Forelimb muscle (tissue), 1 donor: ENCODE measurements around the gene IPCEF1. TPM values are rescaled to one million over a fixed set of nuclear protein-coding genes. Genes with fewer than 3 reads are reported as not detected.

Source experiments
- DNase-seq: peaks from one replicate; pipeline ENCODE4 v3.0.0-alpha.2; 2013; ENCODE audit warnings: low read depth
- polyA plus RNA-seq: library from polyadenylated mRNA; unstranded; fragments of 120-200 nt; gene quantifications from one replicate; pipeline ENCODE4 v1.2.1, GENCODE V29; 2013; ENCODE audit not compliant: insufficient read length

The IPCEF1 gene, protein sequence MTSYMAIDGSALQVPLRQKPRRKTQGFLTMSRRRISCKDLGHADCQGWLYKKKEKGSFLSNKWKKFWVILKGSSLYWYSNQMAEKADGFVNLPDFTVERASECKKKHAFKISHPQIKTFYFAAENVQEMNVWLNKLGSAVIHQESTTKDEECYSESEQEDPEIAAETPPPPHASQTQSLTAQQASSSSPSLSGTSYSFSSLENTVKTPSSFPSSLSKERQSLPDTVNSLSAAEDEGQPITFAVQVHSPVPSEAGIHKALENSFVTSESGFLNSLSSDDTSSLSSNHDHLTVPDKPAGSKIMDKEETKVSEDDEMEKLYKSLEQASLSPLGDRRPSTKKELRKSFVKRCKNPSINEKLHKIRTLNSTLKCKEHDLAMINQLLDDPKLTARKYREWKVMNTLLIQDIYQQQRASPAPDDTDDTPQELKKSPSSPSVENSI
- polyA plus RNA-seq: 1.2 TPM

DNA sequence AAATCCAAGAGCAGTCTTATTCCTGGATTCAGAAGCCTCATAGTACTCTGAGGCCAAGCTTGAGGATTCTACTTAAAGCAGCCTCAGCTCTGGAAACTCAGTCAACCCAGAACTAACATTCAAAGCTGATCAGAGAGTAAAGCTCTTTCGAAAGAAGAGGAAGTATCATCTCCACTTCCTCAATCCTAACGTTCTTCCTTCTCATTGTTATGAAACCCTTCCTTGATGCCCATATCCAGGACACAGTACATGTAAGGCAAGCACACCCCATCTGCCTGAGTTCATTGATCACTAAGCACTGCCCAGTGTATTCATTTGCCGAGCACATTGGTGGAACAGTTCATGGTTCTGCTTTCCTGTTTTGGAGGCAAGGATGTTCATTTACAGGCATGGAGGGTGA lies at the start of gene IPCEF1:
Gene IPCEF1, minus strand, starts transcription at position 114 of the 400 bp plus-strand sequence. CDS start 90,856 bp downstream, outside the sequence.
- no peak for DNase-seq

DNA sequence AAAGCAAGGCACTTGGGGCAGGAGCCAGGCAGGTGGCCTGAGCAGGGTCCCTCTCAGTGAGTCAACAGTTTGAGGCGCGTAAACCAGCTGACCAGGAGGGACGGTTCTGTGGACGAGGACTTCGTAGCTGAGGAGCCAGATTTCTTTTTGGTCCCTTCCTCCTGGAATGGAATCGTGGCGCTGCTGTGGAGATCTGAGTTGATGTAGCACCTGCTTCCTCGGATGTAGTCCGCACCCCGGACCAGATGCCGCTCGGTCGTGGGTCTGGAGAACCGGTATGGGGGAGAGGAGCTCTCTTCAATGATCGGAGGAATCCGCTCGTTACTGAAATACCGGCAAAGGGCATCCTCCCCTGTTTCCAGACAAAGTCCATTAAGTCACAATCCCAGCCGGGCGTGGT lies 49.7 kb upstream of the IPCEF1 start:
- no peak for DNase-seq

DNA sequence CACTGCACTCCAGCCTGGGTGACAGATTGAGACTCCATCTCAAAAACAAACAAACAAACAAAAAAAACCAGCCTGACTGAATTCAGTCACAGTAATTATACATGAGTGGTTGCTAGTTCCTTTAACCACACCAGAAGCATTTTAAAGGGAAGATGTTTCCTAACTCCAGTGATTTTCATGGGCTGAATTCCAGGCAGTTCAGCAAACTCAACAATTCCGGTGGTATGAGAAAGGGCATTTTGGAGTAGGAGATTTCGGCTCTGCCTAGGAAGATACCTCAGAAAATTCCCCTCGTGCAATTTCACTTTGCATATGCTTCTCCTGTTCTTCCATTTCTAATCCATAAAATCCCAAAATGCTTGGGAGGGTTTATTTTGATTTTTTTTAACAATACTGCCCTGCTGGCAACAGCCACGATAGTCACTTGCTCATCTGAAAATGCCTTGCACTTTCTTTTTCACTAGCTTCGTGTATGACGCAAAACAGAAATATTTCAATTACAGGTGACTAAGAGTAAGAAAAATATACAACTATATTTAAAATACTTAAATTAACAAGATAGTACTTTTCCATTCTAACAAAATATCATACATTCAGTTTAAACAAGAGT lies 48.3 kb upstream of the IPCEF1 start:
- no peak for DNase-seq

DNA sequence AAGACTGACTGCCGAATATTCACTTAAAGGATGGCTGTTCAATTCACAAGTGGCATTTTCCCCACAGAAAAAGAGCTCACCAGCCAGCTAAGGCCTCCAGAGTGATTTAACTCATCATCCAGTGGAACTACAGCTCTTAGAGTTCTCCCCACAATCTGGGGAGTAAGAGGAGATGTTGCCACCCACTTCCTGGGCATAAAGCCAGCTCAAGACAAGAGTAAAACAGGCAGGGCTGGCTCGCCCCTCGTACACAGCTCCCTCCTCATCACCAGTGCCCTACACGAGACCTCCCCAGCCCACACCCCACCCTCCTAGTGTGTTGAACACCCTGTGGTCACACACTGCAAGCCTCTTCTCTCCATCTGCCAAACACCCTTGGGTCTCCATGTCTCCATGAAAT lies 47.2 kb upstream of the IPCEF1 start:
- no peak for DNase-seq

DNA sequence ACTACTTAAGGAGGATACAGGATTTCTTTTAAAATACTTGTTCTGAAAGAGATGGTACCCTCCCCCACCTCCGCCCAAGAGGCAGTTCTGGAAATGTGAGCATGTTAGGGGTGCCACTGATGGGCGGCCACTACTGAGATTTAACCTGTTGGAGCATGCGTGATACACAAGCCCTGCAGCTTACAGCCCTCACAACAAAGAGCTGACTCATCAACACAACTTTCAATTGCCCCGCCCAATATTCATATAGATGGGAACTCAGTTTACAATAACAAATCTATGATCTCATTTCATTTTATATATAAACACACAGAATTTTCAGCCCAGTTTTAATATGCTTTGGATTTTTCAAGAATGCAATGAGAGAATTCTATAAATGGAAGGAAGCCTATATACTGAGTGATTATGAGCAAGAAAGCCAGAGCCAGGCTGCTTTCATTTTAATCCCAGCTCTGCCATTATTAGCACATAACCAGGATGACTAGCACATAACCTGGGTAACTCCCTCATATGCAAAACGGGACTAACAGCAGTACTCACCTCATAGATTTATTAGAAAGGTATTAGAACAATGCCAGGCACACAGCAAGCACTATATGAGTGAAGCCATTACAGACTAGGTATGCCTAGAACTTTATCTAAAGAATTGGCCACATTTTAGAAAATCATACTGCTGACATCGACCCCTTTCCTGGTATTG lies 45.6 kb upstream of the IPCEF1 start:
- DNase-seq: no peak

DNA sequence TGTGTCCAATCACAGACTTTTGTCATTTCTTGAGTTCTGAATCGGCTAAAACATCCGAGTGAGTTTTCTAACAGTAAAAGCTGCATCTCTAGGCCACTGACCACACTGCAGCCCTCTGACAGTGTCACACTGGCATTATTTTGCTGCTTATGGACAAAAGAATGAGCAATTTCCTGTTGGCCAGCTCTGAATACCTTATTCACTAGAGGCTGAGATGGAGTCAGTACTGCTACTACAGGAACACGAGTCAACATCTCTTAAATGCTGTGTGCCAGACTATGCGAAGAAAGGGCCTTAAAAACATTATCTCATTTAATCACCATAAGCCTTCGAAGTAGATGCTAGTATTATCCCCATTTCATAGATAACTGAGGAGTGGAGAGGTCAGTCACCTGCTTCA lies 42.5 kb upstream of the IPCEF1 start:
- DNase-seq: no peak

DNA sequence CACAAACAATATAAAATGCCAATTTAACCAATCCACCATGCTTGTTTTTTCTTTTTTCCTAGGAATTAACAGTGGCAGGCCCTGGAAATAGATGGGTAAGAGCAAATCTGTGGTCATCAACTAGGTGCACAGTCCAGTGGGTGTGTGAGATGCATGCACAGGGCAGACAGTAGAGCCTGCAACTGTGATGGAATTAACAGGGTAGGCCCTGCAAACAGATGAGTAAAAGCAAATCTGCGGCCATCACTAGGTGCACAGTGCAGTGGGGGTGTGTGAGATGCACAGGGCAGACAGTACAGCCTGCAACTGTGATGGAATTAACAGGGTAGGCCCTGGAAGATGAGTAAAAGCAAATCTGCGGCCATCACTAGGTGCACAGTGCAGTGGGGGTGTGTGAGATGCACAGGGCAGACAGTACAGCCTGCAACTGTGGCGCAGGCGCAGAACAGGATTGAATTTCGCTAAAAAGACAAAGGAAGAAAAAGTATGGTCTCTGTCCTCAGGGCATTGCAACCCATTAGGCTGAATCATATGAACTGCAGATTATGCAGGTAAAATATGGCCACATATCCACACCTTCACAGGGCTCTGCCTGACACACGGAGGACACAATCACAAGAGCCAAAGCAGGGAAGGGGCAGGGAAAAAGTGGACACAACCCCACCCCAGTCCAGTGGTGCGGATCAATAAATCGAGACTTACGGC lies 41.0 kb upstream of the IPCEF1 start:
- DNase-seq: no peak

DNA sequence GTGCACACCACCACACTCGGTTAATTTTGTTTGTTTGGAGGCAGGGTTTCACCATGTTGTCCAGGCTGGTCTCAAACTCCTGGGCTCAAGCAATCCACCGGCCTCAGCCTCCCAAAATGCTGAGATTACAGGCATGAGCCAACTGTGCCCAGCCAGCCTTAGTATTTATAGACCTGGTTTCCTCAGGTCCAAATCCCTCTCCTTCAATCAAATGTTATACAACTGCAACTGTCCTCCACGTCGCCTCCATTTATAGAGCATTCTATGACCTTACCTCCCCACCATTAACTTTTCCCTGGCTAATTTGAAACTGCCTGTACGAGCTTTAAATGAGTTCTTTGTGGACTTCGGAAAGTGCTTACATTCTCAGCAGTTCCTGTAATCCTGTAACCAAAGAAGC lies 39.3 kb upstream of the IPCEF1 start:
- DNase-seq: no peak

DNA sequence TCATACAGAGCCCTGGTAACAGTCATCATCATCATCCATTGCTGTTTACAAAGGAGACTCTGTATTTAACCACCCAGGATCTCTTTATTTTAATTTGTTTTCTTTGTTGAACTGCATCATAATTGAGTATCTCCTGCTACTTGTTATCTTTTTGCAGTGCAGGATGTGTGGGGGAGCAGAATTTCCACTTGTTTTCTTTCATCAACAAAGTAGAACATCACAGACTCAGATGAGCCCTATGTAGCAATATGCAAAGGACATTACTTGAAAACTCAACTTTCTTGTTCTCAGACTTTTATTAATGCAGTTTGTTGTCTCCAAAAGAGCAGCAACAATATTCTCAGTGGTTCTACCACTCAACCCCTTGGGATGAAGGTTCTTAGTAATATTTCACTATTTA lies 38.7 kb upstream of the IPCEF1 start:
- no peak for DNase-seq

DNA sequence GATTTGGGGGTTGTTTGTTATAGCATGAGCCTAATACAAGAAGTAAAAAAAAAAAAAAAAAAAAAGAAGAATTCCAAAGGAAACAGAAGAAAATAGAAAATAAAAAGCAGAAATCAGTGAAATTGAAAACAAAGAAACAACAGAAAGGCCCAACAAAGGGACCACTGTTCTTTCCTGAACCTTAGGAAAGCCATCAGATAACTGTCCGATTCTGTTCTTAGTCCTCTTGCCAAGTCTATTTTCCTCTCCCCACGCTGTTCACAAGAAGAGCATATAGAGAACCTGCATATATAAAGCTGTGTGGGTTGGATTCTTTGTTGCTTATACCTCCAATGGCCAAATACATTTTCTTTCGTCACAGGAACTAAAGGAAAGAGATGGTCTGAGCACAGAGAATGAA lies 38.0 kb upstream of the IPCEF1 start:
- no peak for DNase-seq

DNA sequence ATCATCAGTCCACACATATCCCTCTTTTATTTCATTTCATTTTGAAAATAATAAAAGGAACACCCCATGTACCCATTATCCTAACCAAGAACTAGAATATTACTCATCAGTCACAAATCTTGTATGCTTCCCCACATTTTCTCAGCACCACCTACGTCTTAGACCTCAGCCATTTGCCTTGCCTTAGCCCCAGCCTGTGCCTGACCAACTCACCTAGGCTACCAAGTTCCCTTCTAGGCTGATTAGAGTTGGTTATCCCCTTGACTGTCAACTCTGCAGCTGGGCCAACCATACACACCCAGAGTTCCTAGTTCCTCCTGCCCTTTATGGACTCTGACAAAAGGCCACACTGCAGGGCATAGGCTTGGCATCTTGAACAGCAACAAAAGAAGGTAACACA lies 33.4 kb upstream of the IPCEF1 start:
- no peak for DNase-seq

DNA sequence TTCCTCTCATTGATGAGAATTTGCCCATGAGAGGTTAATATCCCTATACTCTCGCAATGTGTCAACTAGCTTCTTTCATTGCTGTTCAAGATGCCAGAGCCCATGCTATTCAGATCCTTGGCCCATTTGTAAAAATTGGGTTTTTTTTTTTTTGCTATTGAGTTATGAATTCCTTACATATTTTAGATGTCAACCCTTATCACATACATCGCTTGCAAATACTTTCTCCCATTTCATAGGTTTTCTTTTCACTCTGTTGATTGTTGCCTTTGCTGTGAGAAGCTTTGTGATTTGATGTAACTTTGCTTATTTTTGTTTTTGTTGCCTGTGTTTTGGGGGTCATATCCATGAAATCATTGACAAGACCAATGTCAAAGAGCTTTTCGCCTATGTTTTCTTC lies 32.2 kb upstream of the IPCEF1 start:
- DNase-seq: no peak

DNA sequence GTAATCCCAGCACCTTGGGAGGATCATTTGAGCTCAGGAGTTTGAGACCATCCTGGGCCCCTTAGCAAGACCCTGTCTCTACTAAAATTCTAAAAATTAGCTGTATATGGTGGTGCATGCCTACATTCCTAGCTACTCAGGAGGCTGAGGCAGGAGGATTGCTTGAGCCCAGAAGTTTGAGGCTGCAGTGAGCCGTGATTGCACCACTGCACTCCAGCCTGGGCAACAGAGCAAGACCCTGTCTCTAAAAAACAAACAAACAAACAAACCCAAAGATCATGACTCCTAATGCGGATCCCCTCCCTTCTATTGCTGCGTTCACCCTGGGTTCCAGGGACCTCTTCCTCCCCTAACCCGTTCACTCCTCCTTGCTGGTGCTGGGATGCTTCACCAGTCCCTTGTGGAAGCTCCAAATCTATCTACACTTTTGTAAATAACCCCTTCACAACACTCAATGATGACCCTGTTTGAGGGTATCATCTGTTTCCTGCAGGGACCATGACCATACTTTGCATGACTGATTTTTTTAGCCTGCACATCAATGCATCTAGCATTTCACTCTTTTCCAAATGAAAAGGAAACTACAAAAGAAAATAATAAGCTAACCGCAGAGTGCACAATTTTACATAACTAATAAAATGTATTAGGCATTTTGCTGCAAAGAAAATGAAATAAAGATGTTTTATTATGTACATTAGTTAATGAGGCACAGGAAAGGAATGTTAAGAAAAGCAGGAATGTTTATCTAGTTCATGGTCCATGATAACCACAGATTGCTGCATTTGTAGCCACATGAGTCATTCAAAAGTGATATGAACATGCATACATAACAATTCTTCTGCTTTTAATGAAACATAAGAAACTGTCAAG lies 30.5 kb upstream of the IPCEF1 start:
- no peak for DNase-seq

DNA sequence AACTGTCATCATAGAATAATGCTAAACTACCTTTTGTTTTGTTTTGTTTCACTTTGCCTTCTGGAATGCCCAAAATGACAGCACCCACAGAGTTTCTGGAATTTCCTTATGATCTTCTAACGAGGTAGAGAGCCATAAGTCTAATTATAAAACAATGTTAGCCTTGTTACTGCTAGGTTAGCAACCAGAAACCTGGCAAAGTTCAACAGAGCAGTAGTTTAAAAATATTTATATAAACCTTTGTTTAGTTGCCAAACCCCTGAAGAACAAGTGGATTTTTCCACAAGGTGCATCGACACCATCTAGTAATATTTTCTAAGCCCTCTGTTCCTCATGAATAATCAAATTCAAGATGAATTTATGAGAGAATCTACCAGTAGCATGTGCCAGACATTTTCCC lies 27.6 kb upstream of the IPCEF1 start:
- no peak for DNase-seq

DNA sequence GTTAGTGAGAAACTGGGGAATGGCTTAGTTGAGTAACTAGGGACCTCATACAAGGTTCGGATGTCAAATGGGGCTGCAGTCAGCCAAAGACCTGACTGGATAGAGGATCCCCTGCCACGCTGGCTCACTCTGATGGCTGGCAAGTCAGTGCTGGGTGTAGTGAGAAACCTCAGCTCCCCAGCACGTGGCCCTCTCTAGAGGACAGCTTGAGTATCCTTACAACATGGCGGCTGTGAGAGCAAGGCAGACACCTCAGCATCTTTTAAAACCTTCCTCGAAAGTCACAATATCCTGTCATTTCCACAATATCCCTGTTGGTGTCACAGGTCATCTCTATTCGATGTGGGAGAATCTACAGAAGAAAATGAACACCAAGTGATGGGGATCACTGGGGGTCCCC lies 26.7 kb upstream of the IPCEF1 start:
- DNase-seq: no peak

DNA sequence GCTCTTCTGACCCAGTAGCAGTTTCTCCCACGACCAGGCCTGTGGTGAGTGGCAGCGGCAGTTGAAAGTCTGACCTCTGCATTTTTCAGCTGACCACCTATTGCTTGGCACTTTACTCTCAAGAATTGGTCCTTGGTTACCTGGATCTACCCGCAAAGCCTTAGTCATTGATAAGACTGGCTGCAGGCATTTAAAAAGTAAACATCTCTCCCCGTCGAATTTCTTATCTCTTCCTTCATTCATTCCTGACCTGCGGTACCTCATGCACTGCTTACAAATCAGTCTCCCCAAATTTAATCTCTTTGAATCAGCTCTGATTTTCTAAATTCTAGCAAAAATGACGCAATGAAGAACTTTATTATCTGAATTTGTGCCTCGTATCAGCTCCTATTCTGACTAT lies 26.1 kb upstream of the IPCEF1 start:
- DNase-seq: no peak

DNA sequence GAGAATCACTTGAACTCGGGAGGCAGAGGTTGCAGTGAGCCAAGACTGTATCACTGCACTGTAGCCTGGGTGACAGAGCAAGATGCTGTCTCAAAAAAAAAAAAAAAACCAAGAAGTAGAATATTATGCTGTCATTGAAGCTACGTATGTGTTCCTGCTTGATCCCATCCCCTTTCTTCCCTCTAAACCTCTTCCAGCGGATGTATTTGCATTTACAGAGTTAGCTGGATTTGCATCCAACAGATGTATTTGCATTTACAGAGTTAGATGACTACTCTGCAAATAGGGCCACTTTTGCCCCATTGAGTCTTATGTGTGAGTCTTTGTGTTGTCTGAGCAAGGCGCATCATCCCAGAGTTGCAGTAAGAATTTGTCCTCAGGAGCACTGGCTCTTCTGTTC lies 24.9 kb upstream of the IPCEF1 start:
- DNase-seq: no peak

DNA sequence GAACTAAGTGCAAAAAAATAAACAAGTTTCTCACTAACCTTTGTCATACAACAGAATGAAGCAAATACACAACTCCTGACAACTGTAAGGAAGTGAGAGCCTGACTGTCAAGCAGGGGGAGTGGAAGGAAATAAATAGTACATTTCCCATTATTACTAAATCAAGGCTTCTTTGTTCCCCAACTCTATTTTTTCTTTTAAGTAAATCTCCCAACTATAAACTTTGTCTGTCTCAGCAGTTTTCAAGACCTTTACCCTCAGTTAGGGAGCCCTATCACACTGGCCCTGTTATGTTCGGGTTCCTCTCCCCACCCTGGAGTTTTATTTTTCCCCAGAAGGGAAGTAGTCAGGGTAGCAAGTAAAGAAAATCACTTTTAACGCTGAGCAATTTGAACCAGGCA lies 24.1 kb upstream of the IPCEF1 start:
- DNase-seq: no peak

DNA sequence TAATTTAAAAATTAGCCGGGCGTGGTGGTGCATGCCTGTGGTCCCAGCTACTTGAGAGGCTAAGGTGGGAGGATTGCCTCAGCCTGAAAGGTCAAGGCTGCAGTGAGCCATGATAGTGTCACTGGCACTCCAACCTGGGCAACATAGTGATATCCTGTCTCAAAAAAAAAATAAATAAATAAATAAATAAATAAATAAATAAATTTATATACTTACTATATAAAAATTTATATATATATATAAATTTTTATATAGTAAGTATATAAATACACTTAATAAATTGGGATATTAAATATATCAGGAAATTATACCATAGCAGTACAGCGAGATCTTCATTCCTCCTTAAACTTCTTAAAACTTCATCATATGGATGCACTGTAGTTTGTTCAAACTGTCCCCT lies 23.0 kb upstream of the IPCEF1 start:
- no peak for DNase-seq

DNA sequence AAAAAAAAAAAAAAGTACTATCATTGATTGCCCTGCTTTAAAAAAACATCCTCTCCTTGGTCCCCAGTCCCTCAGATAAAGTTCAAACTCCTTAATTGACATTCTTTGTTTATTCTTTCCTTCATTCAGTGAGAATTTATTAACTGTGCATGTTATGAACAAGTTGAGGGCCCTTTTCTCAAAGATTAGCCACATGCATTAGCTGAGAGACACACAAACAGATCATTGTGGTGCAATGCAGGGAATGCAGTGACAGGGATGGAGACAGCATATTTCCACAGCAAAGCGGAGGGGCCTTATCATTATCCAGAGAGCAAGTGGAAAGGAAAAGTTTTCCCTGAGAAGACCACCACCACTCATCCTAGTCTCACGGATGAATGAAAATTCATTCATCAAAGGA lies 21.9 kb upstream of the IPCEF1 start:
- no peak for DNase-seq

DNA sequence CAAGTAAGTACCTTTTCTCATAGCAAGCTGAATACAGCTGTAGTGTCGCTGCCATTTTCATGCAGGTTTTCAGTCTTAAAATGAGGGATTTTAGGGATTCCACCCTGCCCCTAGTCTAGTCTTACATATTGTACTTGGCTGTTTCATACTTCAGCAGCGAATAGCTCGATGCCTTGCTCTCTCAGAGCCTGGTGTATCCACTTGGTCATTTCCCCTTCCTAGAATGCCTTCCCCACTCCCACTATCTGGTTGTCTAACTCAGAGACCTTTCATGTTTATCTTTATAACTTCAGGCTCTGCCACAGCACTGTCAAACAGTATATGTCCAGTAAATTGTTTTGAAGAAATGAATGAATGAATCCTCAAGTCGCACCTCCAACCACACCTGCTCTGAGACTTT lies 21.1 kb upstream of the IPCEF1 start:
- DNase-seq: no peak
